SKM-1 (cell line): Measurements from ENCODE around the gene FXYD3.
"Not testable (repeated sequence)": the region's sequence is repeated elsewhere in the genome, so short reads cannot be mapped to it uniquely, and the experiment has no call there.

Experiments used
- DNase-seq: peaks from one replicate; lab custom pipeline; 2025; ENCODE audit not compliant: unreplicated experiment; lab: John Stamatoyannopoulos, UW

Gene FXYD3

DNA sequence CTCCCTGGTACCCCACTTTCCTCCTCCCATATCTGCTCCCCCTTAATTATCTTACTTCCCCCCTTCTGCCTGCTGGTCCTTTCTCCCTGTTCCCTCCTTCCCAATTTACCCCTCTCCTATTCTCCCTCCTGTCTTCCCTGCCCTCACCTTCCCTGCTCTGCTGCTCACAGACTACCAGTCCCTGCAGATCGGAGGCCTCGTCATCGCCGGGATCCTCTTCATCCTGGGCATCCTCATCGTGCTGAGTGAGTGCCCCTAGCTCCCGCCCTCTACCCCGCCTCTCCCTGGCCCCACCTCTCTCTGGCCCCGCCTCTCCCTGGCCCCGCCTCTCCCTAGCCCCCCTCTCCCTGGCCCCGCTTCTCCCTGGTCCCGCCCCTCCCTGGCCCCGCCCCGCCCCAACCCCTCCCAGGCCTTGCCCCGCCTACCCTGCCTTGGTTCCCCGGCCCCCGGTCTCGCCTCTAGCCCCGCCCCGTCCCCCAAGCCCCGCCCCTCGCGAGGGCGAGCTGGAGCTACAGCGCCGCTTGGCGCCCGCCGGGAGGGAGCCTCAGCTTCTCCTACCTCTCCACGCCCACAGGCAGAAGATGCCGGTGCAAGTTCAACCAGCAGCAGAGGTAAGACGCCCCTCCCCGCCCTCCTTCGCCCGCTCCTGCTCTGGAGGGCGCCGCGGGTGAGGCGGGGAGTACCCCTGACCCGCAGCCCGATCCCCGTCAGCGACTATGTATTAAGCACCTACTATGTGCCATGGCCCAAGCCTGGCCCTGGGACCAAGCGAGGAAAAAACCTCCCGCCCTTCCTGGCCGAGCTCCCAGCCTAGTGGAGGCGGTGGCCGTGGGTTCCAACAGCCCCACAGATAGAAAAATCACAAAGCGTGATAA lies 25.6 kb downstream of the FXYD3 start:
- DNase-seq, result peak; percentile 72

DNA sequence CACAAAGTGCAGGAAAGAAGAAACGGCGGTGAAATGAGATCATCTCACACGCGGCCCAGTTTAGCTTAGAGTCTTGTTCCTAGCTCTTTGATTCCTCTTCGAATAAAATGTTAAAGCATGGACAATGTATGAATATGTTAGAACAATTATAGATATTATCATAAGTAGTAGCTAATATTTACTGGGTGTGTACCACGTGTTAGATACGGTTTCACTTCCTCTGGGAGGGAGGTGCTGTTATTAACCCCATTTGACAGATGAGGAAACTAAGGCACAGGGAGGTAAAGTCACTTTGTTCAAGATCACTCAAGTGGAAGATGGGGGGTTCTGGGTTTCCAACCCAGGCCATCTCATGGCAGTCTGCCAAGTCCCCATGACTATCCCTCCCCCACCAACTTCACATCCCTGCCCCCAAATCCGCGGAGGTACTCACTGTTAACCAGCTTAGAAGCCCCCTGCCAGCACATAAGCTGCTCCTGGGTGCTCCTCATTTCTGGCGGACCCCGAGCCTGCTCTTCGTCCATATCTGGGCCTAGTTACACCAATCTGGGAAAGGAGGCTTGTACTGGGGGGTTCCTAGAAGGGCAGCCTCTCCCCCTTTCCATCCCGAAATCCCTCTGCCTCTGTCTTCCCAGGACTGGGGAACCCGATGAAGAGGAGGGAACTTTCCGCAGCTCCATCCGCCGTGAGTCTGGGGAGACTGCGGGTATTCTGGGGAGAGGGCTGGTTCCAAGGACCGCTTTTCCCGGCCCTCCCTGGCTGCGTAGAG lies 26.4 kb downstream of the FXYD3 start:
- DNase-seq, result no peak

DNA sequence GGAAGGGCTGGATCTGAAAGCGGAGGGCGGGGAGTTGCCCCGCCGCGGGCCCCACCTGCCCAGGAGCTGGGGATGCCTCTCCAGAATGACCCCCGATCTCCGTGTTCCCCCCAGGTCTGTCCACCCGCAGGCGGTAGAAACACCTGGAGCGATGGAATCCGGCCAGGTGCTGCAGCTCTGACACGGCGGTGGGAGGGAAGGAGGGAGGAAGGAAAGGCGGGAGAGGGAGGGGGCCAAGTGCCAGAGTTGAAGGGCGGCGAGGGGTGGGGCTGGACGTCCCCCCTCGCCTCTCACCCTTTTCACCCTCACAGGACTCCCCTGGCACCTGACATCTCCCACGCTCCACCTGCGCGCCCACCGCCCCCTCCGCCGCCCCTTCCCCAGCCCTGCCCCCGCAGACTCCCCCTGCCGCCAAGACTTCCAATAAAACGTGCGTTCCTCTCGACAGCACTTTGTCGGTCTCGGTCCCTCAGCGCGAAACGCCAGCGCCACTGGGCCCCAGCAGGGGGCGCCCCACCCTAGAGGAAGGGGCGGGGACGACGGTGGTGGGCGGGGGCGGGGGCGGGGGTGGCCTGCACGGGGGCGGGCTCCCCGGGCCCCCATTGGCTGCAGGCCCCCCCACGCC lies 27.1 kb downstream of the FXYD3 start:
- peak; percentile 26 for DNase-seq

DNA sequence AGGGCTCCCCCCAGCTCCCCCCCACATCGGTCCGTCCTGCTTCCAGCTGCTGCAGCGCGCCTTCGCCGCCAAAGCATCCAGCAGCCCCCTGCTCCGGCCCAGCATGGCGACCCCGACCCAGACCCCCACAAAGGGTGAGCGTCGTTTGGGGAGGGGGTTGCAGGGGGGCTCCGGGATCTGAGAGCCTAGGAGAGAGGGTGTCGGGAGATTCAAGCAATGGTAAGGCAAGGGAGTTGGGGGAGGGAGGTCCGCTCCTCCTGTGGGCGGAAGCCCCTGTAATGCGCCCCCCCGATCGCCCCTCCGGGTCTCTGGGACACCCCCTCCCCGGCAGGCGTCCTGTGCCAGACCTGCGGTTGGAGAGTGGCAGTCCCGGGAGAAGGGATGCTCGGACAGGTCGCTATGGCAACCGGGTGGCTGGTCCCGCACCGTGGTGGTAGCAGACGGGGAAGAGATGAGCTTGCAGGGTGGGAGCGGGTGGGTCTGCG lies 27.6 kb downstream of the FXYD3 start, which contains the start of gene FXYD7:
Gene FXYD7 (plus strand): TSS at position 25 of the 485 bp plus-strand sequence. CDS start 79 bp downstream, at position 104.
- DNase-seq, result no peak

GRCh38 chr19:35143818-35144217 lies 28.2 kb downstream of the FXYD3 start:
- DNase-seq, result no peak

GRCh38 chr19:35144259-35144599 lies 28.6 kb downstream of the FXYD3 start:
- no peak for DNase-seq

GRCh38 chr19:35144600-35145436 lies 29.2 kb downstream of the FXYD3 start:
- no peak for DNase-seq

DNA sequence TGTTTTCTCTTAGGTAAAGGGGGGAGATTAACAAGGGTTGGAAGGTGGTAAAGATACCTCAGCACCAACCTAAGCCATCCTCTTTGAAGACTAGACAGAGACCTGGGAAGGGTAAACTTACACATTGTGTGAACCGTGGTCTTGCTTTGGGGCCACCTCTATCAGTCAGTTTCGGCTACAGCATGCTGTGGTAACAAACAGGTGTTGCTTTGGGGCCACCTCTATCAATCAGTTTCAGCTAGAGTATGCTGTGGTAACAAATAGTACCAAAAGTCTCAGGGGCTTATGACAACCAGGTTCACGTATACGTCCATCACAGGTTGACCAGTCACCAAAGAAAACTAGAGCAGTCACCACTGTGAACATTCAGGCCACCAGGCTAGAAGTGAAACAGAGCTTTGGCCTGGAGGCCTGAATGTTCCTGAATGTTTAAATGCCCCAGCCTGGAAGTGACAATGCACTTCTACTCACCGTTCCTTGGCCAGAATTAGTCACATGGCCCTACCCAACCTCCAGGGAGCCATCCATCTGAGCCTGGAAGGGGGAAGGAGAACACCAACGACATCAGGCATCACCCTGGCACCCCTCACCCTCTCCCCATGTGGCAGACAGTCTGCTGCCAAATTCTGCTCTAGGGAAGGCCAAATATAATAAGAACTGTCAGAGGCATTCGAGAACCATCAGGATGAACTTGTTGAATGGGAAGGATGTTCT lies 31.3 kb downstream of the FXYD3 start:
- no peak for DNase-seq

DNA sequence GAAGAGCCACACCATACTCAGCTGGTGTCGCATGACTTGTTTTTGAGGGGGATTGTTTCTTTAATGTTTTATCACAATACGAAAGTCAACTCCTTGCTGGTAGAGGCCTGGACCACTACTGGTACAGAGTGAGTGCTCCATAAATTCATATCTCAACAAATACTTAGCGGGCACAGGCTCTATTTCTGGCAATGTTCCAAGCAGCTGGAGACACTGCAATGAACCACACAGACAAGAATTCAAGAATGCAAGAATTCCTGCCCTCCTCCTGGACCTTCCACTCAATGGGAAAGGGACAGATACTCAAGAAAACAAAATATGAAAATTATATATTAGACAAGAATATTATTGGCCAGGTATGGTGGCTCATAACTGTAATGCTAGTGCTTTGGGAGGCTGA lies 33.8 kb downstream of the FXYD3 start:
- DNase-seq, result no peak

DNA sequence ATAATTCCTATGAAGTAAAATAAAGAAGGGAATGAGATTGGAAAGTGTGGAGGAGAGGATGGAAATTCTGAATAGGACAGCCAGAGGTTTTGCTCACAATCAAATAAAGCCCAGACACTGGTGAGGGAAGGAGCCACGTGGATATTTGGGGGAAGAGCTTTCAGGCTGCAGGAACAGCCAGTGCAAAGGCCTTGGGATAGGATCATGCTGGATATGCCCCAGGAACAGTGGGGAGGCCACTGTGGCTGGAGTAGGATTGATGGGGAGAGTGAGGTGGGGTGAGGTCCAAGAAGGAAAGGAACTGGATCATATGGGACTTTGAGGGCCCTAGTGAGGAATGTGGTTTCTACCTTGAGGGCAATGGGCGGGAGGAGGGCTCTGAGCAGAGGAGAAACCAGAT lies 34.8 kb downstream of the FXYD3 start:
- DNase-seq, result no peak

DNA sequence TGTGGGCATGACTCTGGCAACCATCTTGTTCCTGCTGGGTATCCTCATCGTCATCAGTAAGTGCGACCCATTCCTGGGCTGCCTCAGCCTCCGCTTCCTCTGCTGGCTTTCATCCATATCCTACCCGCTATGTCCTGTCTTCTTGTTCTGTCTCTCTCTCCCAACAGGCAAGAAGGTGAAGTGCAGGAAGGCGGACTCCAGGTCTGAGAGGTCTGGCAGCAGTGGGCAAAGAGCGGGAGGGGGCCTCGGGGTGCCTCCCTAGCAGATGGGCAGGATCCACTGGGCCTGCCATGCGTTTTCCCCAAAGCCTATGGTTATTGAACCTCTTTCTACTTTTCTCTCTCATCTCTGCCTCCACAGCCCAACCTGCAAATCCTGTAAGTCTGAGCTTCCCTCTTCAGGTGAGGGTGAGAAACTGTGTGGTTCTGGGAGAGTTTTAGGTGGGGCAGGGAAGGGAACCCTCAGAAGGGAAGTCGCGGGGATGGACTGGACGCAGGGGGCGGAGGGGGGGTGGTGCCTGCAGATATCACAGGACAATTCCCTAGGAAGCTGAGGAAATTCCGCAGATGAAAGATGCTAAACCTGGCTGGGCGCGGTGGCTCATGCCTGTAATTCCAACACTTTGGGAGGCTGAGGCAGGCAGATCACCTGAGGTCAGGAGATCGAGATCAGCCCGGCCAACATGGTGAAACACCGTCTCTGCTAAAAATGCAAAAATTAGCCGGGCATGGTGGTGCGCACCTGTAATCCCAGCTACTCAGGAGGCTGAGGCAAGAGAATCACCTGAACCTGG lies 35.8 kb downstream of the FXYD3 start:
- no peak for DNase-seq

DNA sequence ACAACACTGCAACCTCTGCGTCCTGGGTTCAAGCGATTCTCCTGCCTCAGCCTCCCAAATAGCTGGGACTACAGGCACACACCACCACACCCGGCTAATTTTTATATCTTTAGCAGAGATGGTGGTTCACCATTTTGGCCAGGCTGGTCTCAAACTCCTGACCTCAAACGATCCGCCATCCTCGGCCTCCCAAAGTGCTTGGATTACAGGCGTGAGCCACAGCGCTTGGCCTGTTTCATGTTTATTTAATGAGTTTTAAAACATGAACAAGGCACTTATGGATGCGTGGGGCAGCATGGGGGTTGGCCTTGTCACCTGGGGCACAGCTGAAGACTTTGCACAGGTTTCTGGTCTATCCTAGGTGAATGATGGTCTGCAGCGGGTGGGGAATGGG lies 37.5 kb downstream of the FXYD3 start:
- not testable (repeated sequence) for DNase-seq

DNA sequence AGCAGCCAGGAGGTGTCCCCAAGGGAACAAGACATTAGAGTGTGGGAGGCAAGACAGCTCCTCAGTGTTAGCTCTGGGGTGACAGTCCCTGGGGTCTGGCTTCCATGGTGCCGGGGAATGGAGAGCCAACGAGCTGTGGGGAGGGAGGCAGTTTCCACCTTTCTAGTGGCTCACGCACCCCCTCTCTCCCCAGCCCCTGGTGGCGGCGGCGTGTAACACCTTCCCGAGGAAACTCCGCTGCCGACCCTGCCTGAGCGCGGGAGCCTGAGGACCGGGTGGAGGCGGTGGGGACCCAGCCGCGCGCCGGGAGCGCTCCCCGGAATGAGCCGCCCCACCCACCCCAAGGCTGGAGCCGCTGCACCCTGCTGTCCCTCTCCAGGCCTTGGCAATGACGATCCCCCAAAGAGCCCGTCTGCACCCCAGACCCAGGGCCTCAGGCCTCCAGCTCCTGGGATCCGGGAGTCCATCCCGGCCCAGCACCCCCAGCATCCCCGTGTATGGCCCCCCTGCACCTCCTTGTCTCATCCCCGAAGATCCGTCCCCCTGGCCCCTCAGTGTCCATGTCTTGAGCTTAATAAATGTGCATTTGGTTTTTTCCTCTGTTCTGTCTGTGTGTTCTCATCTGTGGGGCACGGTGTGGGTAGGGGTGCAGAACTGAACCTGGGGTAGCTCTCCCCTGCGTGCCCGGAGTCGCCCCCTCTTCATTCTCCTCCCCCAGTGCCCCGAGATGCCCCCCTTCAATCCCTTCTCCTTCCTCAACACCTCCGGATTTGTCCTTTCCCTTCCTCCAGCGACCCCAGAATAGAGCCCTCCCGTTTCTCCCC lies 38.3 kb downstream of the FXYD3 start:
- DNase-seq, result no peak

DNA sequence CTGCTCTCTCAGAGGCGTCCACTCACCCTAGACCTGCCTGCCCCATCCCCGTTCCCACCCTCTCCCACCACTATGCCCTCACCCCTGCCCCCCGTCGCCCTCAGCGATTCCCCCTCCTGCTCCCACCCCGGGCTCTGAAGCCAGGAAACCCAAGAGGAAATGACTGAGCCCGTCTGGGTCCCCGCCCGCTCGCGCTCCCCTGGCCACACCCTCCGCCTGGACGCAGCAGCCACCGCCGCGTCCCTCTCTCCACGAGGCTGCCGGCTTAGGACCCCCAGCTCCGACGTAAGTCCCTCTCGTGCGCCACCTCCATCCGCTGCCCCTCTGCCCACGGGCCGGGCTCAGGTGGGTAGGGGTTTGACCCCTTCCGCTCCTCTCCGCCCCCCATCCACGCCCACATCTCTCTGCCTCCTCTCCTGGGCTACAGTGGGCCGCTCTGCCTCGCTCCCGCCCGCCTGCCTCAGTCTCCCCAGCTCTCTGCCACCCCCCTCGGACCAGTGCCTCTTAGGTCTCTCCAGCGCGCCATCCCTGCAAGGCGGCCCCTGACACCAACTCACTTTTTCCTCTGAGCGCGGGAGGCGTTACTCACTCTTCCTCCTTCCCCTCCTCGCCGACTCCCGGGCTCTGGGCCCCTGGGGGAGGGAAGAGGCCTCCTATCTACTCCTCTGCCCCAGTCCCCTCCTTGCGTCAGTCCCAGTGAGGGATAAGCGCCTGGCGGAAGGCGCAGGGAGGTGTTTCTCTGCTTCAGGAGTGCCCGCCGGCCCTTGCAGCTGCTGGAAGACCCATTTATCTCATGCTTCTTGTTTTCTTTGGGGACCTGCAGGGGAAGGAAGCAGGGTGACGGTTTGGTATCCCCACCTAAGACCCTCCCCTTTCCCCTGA lies 39.1 kb downstream of the FXYD3 start, which contains the start of gene FXYD5:
Gene FXYD5 (plus strand): TSS at position 211 of the 882 bp plus-strand sequence. CDS start 816 bp downstream, outside the sequence.
- peak; percentile 65 for DNase-seq

- no peak for DNase-seq
Measured at GRCh38 chr19:35155441-35155840, 39.8 kb downstream of the FXYD3 start.

- no peak for DNase-seq
Measured at GRCh38 chr19:35155981-35156672, 40.5 kb downstream of the FXYD3 start.

GRCh38 chr19:35156673-35157014 lies 41.0 kb downstream of the FXYD3 start:
- DNase-seq, result no peak
